Erythroblast (primary cell): ENCODE results near the gene SRRM1.
A peak's percentile ranks its signal among the peaks of the same experiment; 100 is the strongest.

Experiments used
- DNase-seq, 2 experiments: peaks; one replicate each; lab custom pipeline; 2025; lab: John Stamatoyannopoulos, UW
- GATA1 ChIP-seq: IDR thresholded peaks from 2 replicates; pipeline ENCODE4 v1.6.1; 2011; ENCODE audit warnings: low read depth, mild to moderate bottlenecking, control low read depth, low read length, moderate library complexity
- POLR2A ChIP-seq: IDR thresholded peaks from 2 replicates; pipeline ENCODE4 v1.6.1; 2011; ENCODE audit warnings: mild to moderate bottlenecking, low read length

SRRM1 gene

GRCh38 chr1:24632832-24633175 is 10.3 kb upstream of the SRRM1 start:
- TF ChIP-seq POLR2A = no peak
- TF ChIP-seq GATA1 = no peak
- DNase-seq = no peak

GRCh38 chr1:24635195-24635843 is 7.8 kb upstream of the SRRM1 start:
- peak in 1 of 2 experiments; percentile 55 for DNase-seq
- no peak for TF ChIP-seq GATA1
- no peak for TF ChIP-seq POLR2A

GRCh38 chr1:24636661-24637357 is 6.3 kb upstream of the SRRM1 start:
- TF ChIP-seq GATA1 (no peak), POLR2A (no peak)
- DNase-seq = no peak

- TF ChIP-seq POLR2A (no peak), GATA1 (no peak)
- DNase-seq = no peak
Observed at GRCh38 chr1:24639094-24639493, 4.0 kb upstream of the SRRM1 start.

- TF ChIP-seq GATA1 (no peak), POLR2A (no peak)
- no peak for DNase-seq
Observed at GRCh38 chr1:24639881-24640280, 3.2 kb upstream of the SRRM1 start.

GRCh38 chr1:24640288-24640687 is 2.8 kb upstream of the SRRM1 start:
- TF ChIP-seq GATA1 (no peak), POLR2A (no peak)
- peak in 1 of 2 experiments; percentile 9 for DNase-seq

- peak in 1 of 2 experiments; percentile 38 for DNase-seq
- TF ChIP-seq GATA1 (no peak), POLR2A (no peak)
Observed at GRCh38 chr1:24641646-24642151, 1.4 kb upstream of the SRRM1 start.

GRCh38 chr1:24643363-24644099 is 429 bp downstream of the SRRM1 start:
- DNase-seq = peak in 1 of 2 experiments; percentile 72
- TF ChIP-seq POLR2A (no peak), GATA1 (no peak)

- TF ChIP-seq GATA1 (no peak), POLR2A (no peak)
- DNase-seq = peak in 1 of 2 experiments; percentile 70
Observed at GRCh38 chr1:24644100-24644384, 940 bp downstream of the SRRM1 start.

GRCh38 chr1:24648919-24649318 is 5.8 kb downstream of the SRRM1 start:
- no peak for DNase-seq
- TF ChIP-seq GATA1 (no peak), POLR2A (no peak)

- no peak for DNase-seq
- TF ChIP-seq GATA1 (no peak), POLR2A (no peak)
Observed at GRCh38 chr1:24652382-24652781, 9.3 kb downstream of the SRRM1 start.

GRCh38 chr1:24654010-24654409 is 10.9 kb downstream of the SRRM1 start:
- DNase-seq = no peak
- no peak for TF ChIP-seq GATA1
- no peak for TF ChIP-seq POLR2A

- TF ChIP-seq GATA1 (no peak), POLR2A (no peak)
- DNase-seq = peak; percentile 70 to 88
Observed at GRCh38 chr1:24656046-24656445, 12.9 kb downstream of the SRRM1 start.

- TF ChIP-seq POLR2A (no peak), GATA1 (no peak)
- no peak for DNase-seq
Observed at GRCh38 chr1:24657781-24658180, 14.7 kb downstream of the SRRM1 start.
